Hematopoietic multipotent progenitor cell treated with erythropoietin and hydrocortisone succinate and interleukin-3 and kit ligand, for 4 days (in vitro differentiated cells): ENCODE measurements around the gene TBC1D3B.
"Not testable (repeated sequence)": the region's sequence is repeated elsewhere in the genome, so short reads cannot be mapped to it uniquely, and the experiment has no call there.

Experiments
- DNase-seq: peaks from one replicate; pipeline ENCODE4 v3.0.0-alpha.2; 2015

The TBC1D3B gene

DNA sequence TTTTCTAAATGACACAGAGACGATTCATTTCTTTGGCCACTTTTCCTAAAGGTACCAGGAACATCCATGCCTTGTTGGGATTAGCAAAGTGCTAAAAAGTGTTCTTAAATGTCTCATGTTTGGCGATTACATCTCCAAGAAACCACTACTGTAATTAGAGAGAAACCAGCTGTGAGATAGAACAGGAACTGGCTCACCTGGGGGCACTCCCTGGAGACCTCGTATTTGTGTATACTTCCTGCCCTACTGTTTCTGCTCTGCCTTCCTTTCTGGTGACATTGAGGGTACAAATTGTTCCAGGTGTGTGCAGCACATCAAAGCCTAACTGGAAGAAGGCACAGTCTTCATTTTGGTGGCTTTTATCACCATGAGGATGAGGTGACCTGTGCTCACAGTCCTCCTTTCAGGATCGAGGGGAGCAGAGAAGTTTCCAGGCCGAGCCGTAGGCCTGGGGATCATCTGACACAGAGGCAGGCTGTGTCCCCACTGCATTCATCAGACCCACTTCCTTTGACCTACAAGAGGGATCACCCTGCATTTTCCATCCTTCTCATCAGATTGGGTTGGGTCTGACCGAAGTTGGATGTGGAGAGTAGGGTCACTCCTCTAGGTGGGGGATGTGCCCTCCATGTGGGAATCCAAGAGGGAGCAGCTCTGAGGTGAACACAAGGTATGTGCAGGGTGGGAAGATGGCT lies 49.1 kb downstream of the TBC1D3B start:
- no peak for DNase-seq

DNA sequence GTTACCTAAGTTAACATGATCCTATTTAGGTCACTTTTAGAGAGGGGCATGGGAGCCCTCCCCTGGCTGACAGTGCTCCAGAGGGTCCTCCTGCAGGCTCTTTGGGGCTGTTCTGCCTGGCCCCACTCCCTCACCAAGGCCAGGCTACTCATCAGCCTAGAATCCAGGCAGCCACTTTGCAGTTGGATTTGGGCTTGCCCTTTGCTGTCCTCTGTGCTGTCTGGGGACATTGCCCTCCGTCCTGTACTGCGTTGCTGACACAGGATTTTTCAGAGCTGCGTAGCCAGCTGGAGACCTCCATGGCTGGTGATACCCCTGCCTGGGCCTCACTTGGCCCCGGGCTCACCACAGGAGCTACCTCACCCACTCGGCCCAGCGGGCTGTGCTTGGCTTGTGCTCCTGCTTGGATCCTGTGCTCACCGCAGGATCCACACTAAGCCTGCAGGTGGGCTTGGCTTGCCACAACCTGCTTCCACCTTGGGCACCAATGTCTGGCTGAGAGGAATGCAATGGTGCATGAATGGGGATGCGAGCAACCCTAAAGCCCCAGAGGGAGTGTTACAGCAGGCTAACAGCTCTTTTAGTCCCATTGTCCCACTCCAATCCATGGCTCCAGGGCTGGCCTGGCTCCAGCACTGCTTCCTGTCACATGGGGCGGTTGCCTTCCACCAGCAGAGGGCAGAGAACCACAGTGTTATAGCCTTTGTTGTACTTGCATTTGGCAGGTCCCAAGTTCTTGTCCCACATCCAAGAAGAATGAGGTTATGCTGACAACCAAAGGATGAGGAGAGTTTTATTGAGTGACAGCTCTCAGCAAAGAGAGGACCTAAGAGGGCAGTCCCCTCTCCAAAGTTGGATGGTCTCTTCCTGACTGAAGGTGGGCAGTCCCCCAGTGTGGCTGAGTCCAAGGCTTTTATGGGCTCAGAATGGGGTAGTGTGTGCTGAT lies 51.3 kb downstream of the TBC1D3B start:
- DNase-seq = no peak

DNA sequence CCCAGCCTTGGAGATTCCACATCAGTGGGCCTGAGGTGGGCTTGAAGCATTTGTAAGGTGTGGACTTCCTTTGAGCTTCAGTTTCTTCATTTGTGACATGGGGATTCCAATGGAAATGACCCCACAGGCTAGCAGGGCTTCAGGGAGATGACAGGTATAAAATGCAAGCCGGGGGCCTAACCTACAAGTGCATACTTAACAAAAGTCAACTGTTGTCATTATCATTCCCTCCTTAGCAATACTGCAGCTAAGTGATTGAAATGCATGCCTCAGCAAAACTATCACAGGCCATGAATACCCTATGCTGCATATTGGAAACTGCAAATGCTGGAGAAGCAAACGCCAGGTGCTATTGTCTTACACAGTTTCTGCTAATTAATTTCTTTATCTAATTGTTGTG lies 53.0 kb downstream of the TBC1D3B start:
- no peak for DNase-seq

DNA sequence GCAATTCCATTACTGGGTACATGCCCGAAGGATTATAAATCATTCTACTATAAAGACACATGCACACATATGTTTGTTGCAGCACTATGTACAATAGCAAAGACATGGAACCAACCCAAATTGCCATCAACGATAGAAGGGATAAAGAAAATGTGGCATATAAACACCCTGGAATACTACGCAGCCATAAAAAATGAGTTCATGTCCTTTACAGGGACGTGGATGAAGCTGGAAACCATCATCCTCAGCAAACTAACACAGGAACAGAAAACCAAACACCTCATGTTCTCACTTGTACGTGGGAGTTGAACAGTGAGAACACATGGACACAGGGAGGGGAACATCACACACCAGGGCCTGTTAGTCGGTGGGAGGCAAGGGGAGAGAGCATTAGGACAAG lies 55.3 kb downstream of the TBC1D3B start:
- not testable (repeated sequence) for DNase-seq

DNA sequence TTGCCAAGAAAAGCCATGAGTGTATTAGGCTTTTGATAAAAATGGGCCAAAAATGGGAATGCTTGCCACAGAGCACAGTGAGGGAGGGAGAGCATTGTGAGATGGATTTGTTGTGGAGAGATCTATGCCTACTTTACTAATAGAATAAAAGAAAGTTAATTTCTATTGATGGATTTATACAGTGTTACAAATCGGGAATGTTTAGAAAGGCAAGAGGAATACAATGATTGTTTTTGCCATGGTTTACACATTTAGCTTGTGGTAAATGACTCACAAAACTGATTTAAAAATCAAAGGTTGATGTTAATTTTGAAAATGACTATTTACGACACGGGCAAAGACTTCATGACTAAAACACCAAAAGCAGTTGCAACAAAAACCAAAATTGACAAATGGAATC lies 56.2 kb downstream of the TBC1D3B start:
- no peak for DNase-seq

DNA sequence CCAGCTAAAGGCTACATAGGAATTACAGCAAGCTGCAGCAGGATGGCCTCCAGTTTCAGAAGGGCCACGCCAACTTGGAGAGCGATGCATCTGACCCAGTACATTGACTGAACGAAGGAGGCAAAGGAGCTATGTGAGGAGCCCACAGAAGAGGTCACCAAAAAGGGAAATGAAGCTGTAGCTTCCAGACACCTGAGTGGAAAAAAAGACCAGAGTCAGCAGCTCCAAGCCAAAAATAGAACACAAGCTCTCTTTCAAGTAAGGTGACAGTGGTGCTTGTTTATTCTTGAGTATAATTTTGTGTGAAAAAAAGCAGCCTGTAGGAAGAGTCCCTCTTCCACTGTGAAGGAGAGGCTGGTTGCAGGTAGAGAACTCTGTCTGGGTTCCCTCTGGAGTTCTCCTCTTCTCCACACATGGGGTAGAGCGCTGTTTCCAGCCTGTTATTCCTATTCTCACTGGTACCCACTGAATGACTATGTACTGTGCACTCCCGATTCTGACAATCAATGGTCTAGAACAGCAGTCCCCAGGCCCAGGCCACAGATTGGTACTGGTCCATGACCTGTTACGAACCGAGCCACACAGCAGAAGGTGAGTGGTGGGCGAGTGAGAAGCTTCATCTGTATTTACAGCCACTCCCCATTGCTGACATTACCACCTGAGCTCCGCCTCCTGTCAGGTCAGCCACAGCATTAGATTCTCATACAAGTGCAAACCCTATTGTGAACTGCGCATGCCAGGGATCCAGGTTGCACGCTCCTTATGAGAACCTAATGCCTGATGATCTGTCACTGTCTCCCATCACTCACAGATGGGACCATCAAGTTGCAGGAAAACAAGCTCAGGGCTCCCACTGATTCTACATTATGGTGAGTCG lies 57.7 kb downstream of the TBC1D3B start:
- DNase-seq = no peak

DNA sequence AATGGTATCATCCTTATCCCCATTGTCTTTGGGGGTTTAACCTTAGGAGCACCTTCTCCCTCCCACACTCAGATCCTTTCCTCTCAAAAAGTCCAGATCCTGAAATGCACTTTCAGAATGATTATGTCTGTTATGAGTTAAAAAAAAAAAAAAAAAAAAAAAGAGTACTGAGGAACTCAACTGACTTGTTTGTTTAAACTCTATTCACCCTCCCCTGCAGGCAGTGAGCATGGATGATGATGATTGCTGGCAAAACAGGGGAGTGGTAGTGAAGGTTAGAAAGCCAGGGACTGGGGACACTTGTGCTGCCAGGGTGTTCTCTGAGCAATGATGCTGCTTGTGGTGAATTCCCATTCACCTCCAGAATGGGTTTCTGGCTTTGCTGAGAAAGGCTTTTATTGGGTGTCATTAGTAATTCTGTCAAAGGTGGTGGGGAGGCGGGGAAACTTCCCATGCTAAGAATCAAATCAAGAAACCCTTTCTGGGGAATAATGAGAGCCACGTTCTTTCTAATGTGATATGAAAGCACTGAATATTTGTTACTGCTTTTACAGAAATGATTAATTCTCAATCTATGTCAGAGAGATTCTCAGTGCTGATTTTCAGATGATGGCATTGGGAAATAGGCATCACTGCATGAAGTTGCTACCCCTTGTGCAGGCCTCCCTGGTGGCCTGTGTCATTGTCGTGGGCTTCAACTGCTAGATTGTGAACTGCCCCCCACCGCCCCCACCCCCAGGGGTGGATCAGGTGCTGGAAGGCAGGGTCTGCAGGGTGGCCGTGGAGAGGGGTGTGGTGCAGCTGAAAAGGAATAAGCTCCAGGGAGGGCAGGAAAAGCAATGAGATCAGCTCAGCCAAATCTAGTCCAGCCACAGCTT lies 58.7 kb downstream of the TBC1D3B start:
- DNase-seq = no peak
